ENCODE results near the gene HMOX1.

Gene HMOX1

GRCh38 chr22:35380537-35381423 is at the start of gene HMOX1:
Gene HMOX1, plus strand, starts transcription at chr22:35381096. Its CDS starts 78 bp downstream, at chr22:35381174.
- peak; percentile 64 for DNase-seq (ENCODE audit: low spot score)

GRCh38 chr22:35332278-35332677 is 48.6 kb upstream of the HMOX1 start:
- DNase-seq (ENCODE audit: low spot score), result no peak

- DNase-seq (ENCODE audit: low spot score), result no peak
Measured at GRCh38 chr22:35333220-35333619, 47.7 kb upstream of the HMOX1 start.

GRCh38 chr22:35334004-35334403 is 46.9 kb upstream of the HMOX1 start:
- DNase-seq (ENCODE audit: low spot score), result no peak

- no peak for DNase-seq (ENCODE audit: low spot score)
Measured at GRCh38 chr22:35335468-35335867, 45.4 kb upstream of the HMOX1 start.

- no peak for DNase-seq (ENCODE audit: low spot score)
Measured at GRCh38 chr22:35335936-35336781, 44.7 kb upstream of the HMOX1 start.

GRCh38 chr22:35337932-35338331 is 43.0 kb upstream of the HMOX1 start:
- no peak for DNase-seq (ENCODE audit: low spot score)

- DNase-seq (ENCODE audit: low spot score), result no peak
Measured at GRCh38 chr22:35341090-35341874, 39.6 kb upstream of the HMOX1 start.

GRCh38 chr22:35342390-35342789 is 38.5 kb upstream of the HMOX1 start:
- DNase-seq (ENCODE audit: low spot score), result no peak

GRCh38 chr22:35343664-35344550 is 37.0 kb upstream of the HMOX1 start:
- DNase-seq (ENCODE audit: low spot score), result no peak

- DNase-seq (ENCODE audit: low spot score), result no peak
Measured at GRCh38 chr22:35344956-35345690, 35.8 kb upstream of the HMOX1 start.

GRCh38 chr22:35345808-35346505 is 34.9 kb upstream of the HMOX1 start:
- DNase-seq (ENCODE audit: low spot score), result no peak

GRCh38 chr22:35346596-35347220 is 34.2 kb upstream of the HMOX1 start:
- DNase-seq (ENCODE audit: low spot score), result no peak

- no peak for DNase-seq (ENCODE audit: low spot score)
Measured at GRCh38 chr22:35347462-35347861, 33.4 kb upstream of the HMOX1 start.

GRCh38 chr22:35348026-35348590 is 32.8 kb upstream of the HMOX1 start:
- no peak for DNase-seq (ENCODE audit: low spot score)

GRCh38 chr22:35348703-35349102 is 32.2 kb upstream of the HMOX1 start:
- no peak for DNase-seq (ENCODE audit: low spot score)

GRCh38 chr22:35349368-35349703 is 31.6 kb upstream of the HMOX1 start:
- no peak for DNase-seq (ENCODE audit: low spot score)

- DNase-seq (ENCODE audit: low spot score), result no peak
Measured at GRCh38 chr22:35349704-35350538, 31.0 kb upstream of the HMOX1 start.
